K562 (cell line): Measurements from ENCODE around the gene UBE2QL1. TPM values are rescaled to one million over a fixed set of nuclear protein-coding genes. Genes with fewer than 3 reads are reported as not detected.

Experiments used
- BACH1 ChIP-seq: fragments of 200-800 bp; sonication (Bioruptor generic); IDR thresholded peaks from 2 replicates; pipeline ENCODE4 v1.6.1; 2016; ENCODE audit warnings: missing genetic modification characterization, missing compliant biosample characterization
- GATAD2B ChIP-seq: fragments of 450-650 bp; IDR thresholded peaks from 2 replicates; pipeline ENCODE4 v1.6.1; 2017; ENCODE audit warnings: mild to moderate bottlenecking, borderline replicate concordance
- MBD1 ChIP-seq: fragments of 250-450 bp; sonication (Bioruptor Pico); IDR thresholded peaks from 2 replicates; pipeline ENCODE4 v1.8.0; 2022; ENCODE audit warnings: inconsistent platforms
- MXI1 ChIP-seq: IDR thresholded peaks from 2 replicates; pipeline ENCODE4 v1.6.1; 2011; ENCODE audit warnings: low read depth, mild to moderate bottlenecking, improper control_type of control experiment, low read length
- NONO ChIP-seq, 2 experiments: fragments of 200-400 bp in 1 of 2; fragments of 450-650 bp in 1 of 2; formaldehyde crosslinking in 1 of 2; IDR thresholded peaks; 2 replicates each; pipeline ENCODE4 v1.6.1; 2017; ENCODE audit warnings: low read depth in 2 of 2, mild to moderate bottlenecking in 2 of 2, moderate library complexity in 2 of 2, low read length in 1 of 2
- PHF20 ChIP-seq: fragments of 450-650 bp; IDR thresholded peaks from 2 replicates; pipeline ENCODE4 v1.6.1; 2018; ENCODE audit not compliant: partially characterized antibody
- TARDBP ChIP-seq: fragments of 450-650 bp; IDR thresholded peaks from 2 replicates; pipeline ENCODE4 v1.6.1; 2016
- YBX1 ChIP-seq: fragments of 450-650 bp; IDR thresholded peaks from 2 replicates; pipeline ENCODE4 v1.7.1; 2016; ENCODE audit warnings: mild to moderate bottlenecking
- polyA plus RNA-seq, 8 experiments: library from polyadenylated mRNA; depleted of rRNA in 4 of 8; stranded (reverse) in 5 of 8; unstranded in 3 of 8; fragments of >200 nt; fragmentation: Nextera tagmentation in 2 of 8; fragmentation: Illumina TruSeq in 1 of 8; extraction: Ambion mirVana in 2 of 8; extraction: Trizol in 1 of 8; gene quantifications; 2 replicates each; pipeline versions ENCODE4 v1.2.1 to v1.2.3, GENCODE V29; 2011 to 2014; ENCODE audit warnings: inconsistent platforms in 1 of 8, missing spikeins in 1 of 8
- total RNA-seq, 7 experiments: library from RNA; depleted of rRNA in 6 of 7; stranded (reverse); fragments of >200 nt in 6 of 7; fragmentation: Illumina TruSeq in 2 of 7; extraction: Trizol in 2 of 7; gene quantifications; 2 replicates each; pipeline versions ENCODE4 v1.2.1 to v1.2.3, GENCODE V29; 2011 to 2021; ENCODE audit warnings: low replicate concordance in 1 of 7
- TF ChIP-seq, protein P1 (sequence below): IDR thresholded peaks from 2 replicates; pipeline ENCODE4 v1.6.1; 2016; ENCODE audit warnings: missing genetic modification characterization, missing compliant biosample characterization

Gene UBE2QL1
- total and polyA plus RNA-seq, 9 of the 15 experiments (the other 6 are each of a cell fraction or from before 2014, with no cell fraction given): not detected

- TF ChIP-seq GATAD2B: no peak
- TF ChIP-seq, protein P1, sequence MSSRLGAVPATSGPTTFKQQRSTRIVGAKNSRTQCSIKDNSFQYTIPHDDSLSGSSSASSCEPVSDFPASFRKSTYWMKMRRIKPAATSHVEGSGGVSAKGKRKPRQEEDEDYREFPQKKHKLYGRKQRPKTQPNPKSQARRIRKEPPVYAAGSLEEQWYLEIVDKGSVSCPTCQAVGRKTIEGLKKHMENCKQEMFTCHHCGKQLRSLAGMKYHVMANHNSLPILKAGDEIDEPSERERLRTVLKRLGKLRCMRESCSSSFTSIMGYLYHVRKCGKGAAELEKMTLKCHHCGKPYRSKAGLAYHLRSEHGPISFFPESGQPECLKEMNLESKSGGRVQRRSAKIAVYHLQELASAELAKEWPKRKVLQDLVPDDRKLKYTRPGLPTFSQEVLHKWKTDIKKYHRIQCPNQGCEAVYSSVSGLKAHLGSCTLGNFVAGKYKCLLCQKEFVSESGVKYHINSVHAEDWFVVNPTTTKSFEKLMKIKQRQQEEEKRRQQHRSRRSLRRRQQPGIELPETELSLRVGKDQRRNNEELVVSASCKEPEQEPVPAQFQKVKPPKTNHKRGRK (tag): no peak
- no peak for TF ChIP-seq BACH1
- TF ChIP-seq MBD1: no peak
- TF ChIP-seq PHF20: peak; percentile 30
- TF ChIP-seq TARDBP: no peak
- TF ChIP-seq YBX1: no peak
- no peak for TF ChIP-seq MXI1
- no peak for TF ChIP-seq NONO (IDR thresholded peaks at IDR 0.05; ENCODE audit: low read depth in 2 of 2, low read length in 1 of 2)
Observed at GRCh38 chr5:6448141-6448491, 543 bp upstream of the UBE2QL1 start (continued).
